Hematopoietic multipotent progenitor cell treated with erythropoietin and hydrocortisone succinate and interleukin-3 and kit ligand, for 17 days (in vitro differentiated cells): Measurements from ENCODE around the gene SPRYD7.
"Not testable (repeated sequence)": the region's sequence is repeated elsewhere in the genome, so short reads cannot be mapped to it uniquely, and the experiment has no call there.

Experiments used
- DNase-seq: peaks from one replicate; pipeline ENCODE4 v3.0.0-alpha.2; 2015; ENCODE audit warnings: low spot score

SPRYD7 gene, protein sequence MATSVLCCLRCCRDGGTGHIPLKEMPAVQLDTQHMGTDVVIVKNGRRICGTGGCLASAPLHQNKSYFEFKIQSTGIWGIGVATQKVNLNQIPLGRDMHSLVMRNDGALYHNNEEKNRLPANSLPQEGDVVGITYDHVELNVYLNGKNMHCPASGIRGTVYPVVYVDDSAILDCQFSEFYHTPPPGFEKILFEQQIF

DNA sequence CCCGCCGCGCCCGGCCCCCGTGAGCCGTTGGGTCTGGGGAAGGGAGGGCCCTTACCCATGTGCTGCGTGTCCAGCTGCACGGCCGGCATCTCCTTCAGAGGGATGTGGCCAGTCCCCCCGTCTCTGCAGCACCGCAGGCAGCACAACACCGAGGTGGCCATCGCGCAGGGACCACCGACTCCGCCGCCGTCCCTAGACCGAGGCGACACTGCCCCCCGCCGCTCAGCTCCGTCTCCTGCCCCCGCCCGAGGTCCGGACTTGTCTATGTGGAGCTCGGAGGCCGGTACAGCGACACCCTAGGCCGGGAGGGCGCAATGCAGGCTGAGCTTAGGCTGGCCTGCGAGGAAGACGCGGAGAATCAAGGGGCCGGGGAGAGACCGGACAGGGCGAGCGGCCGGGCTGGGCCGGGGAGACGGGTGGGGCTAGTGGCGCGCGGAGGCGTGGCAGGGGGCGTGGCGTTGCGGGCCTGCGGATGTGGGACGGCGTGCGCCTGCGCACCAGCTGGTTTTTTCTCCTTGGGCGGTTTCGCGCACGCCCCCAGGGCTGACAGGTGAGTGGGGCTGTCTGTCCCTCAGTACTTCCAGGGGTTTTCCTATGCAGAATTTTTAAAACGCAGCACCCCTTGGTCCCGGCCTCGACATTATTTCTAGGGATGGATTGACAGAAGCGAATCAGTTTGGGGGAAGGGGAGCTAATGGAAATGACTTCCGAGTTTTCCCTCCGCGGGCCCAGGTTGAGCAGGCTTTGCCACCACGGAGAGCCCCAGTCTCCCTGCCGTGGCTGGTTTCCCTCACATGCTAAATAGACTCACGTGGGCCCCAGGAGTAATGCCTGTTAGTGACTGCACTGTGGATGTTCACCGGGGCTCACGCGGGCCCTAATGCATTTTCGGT is at the start of gene SPRYD7:
Gene SPRYD7, minus strand, starts transcription at position 266 of the 893 bp plus-strand sequence. Its CDS starts 105 bp downstream, at position 161.
- DNase-seq: peak; percentile 97

DNA sequence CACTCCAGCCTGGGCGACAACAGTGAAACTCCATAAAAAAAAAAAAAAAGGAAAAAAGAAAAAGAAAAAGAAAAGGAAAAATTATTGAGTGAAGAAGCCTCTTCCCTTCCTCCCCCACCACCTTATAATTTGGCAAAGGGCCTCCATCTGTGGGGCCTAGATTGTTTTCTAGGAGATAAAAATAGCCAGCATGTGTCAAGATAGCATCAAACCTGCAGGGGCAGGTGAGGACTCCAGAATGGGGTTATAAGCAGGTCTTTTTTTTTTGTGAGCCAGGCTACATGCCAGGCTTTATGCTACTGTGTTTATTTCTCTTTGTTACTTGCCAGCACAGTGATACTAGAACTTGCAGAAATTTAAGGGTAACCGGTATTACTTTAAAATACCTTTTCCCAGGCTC is 49.0 kb upstream of the SPRYD7 start:
- no peak for DNase-seq

DNA sequence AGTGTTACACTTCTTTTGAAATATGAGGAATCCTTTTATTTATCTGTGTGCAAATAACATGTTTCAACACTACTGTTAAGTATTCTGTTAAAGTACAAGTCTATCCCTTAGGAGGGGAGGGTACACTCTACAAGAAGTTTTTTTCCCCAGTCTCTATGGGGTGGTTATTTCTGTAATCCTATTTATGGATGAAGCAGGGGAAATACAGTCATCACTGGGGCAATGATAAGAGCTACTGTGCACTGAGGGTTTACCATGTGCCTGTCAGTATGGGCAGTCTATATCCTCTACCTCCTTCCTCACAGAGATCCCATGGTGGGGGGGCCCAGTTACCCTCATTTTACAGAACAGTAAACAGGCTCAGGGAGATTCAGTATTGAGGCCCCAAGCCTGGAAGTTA is 44.1 kb upstream of the SPRYD7 start:
- DNase-seq: no peak

DNA sequence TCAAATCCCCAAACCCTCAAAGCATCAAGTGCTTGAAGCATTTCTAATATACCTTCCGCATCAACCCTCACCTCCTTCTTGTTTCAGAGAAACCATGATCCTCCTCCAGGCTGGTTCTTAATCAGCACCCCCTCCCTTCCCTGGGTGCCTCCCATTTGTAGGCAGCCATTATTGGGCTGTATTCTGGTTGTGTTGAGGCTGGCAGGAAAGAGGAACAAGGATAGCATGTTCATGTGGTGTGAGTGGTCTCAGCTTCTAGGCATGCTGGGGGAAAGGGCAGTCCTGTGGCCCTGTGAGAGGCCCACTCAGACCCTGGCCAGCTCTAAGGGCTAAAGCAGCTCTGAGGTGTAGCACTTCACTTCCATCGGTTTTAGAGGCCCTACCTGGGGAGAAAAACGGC is 41.9 kb upstream of the SPRYD7 start:
- no peak for DNase-seq

DNA sequence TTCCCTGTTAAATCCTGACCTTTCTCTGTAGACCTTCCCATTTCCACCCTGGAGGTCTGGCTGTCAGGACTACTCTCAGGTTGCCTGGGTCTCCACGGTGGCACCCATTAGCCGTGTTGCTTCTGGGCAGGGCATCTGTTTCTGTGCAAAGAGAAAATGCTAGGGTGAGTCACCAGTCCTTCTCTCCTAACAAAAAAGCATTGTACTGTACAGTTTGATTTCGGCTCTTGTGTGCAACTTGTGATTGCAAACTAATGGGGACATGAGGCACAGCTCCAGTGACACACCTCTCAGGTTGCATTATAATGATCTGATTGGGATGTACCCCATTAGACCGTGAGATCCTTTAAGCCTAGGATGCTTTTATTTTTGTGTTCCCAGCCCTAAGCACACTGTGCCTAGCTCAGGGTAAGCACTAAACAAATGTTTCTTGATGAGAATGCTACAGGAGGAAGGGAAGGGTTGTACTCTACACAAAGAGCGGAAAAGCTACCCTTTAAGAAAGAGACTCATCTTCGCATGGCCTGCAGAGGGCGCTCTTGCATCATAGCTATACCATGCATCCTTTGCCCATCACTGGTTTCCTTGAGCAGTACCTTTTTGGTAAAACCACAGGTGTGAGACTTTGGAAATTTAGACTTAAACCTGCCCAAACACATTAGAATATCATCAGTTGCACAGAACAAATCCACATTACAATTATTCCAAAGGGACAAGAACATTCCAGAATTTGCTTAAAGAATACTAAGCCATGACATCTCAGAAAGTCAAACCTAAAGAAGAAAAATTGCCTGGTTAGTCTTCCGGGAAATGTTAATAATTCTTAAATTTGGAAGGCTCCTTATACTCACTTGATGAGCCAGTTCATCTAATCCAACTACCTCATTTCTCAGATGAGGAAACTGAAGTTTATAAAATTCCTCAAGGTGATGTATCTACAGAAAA is 40.4 kb upstream of the SPRYD7 start:
- peak; percentile 84 for DNase-seq

DNA sequence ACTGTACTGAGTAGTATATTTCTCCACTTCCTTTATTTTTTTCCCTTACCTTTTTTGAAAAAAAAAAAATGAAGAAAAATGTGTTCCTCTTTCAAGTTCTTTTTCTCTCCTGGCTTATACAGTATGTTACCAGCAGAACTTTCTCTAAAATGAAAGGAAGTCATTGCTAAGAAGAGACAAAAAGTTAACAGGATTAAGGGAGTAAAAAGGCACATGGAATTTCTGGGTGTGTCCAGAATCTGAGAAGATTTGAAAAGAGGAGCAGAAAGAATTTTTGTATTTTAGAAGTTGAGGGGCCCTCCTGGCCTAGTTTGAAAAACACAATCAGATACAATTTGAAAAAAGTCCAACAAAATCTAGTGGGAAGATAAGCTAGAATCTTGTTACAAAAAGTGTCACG is 39.7 kb upstream of the SPRYD7 start:
- no peak for DNase-seq

DNA sequence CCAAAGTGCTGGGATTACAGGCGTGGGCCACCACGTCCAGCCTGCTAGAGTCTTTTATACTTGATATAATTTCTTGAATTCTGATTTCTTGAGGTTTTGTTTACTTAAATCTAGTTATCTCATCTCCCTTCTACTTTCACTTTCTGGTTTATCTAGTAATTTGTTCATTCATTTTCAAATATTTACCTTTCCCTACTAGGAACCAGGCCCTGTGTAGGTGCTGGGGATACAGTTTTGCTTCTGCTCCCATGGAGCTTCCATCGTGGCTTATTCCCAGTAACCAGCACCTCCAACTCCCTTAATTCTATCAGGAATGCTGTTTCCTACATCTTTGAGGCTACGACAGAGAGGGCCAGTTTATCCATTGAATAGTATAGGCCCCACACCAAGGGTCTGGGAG is 36.6 kb upstream of the SPRYD7 start:
- no peak for DNase-seq

DNA sequence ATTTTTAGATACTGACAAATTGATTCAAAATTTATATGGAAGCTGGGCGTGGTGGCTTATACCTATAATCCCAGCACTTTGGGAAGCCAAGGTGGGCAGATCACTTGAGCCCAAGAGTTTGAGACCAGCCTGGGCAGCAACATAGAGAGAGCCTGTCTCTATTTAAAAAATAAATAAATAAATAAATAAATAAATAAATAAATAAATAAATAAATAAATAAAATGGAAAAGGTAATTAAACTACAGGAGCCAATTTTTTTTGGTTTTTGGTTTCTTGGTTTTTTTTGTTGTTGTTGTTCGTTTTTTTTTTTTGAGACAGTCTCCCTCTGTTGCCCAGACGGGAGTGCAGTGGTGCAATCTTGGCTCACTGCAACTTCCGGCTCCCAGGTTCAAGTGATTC is 31.3 kb upstream of the SPRYD7 start:
- DNase-seq: no peak

DNA sequence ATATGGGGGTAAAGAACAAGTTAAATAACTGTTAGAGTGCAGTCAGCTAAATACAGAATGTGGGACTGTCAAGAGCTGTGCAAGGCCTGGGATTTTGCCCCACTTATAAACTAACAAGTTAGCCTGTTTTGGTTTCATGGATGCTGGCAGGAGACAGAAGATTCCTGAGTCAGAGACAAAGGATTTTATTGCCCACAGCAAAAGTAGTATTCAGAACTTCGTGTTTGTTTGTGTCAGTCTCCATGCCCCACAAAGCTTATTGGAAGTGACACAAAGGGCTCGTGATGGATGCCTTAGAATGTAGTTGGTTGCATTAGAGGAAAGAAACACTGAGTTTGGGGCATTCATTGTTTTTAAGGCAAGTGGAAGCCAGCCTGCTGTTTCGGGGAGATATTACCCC is 22.2 kb upstream of the SPRYD7 start:
- no peak for DNase-seq

DNA sequence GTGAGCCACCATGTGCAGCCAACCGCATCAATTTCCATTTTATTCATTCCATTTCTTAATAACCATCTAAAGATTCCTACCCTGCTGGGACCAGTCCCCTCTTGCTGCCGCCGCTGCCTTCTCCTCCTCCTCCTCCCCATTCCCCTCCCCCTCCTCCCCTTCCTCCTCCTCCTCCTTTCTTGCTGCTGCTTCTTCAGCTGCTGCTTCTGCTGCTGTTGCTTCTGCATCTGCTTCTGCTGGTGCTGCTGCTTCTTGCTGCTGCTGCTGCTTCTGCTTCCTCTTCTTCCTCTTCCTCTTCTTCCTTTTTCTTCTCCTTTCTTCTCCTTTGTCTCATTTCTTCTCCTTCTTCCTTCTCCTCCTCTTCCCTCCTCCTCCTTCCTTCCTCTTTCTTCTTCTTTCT is 20.0 kb upstream of the SPRYD7 start:
- no peak for DNase-seq

DNA sequence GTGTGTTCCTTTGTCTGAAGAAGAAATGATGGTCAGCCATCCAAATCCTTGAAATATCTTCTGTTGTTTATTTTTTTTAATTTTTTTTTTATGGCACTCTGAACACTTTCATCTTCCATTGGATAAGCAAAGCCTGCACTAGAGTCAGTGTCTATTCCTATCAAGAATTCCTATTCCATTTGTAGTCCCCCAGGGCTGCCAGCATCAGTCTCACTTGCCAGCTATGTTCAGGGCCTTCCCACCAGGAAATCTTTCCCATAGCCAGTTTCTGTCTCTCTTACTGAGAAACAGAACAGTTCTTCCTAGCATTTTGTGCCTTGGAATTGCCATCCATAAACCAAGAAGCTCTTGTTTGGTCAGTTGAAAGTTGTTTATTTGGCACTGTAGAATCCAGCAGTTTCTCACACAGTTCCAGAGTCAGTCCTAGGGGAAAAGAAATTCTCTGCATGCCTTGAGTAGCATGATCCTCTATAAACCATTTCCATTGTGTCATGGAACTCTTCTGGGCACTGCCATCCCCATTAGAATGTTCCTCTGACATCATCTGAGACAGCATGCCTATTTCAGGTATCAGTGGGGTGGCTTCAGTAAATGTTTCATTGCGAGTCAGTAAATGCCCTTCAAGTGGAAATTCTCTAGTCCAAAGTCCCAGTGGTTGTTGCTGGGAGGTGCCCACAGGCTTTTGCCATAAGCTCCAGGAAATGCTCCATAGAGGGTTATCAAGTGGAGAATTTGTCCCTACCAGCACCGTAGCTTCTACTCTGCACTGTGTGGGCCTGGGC is 18.7 kb upstream of the SPRYD7 start:
- no peak for DNase-seq

DNA sequence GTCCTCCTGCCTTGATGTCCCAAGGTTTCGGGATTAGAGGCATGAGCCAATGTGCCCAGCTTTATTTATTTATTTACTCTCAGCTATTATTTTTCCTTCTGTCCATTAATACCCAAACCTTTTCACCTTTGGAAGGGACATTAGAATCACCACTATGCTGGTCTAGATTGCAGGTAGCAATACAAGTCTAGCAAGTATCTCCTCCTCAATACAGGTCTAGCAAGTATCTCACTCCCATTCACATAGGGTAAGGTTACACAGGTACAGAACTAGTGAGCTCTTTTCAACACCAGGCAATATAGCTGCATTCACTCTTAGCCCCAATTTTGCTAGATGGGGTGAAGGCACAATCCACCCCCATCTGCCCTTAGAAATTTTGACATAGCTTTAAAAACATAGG is 17.4 kb upstream of the SPRYD7 start:
- no peak for DNase-seq

DNA sequence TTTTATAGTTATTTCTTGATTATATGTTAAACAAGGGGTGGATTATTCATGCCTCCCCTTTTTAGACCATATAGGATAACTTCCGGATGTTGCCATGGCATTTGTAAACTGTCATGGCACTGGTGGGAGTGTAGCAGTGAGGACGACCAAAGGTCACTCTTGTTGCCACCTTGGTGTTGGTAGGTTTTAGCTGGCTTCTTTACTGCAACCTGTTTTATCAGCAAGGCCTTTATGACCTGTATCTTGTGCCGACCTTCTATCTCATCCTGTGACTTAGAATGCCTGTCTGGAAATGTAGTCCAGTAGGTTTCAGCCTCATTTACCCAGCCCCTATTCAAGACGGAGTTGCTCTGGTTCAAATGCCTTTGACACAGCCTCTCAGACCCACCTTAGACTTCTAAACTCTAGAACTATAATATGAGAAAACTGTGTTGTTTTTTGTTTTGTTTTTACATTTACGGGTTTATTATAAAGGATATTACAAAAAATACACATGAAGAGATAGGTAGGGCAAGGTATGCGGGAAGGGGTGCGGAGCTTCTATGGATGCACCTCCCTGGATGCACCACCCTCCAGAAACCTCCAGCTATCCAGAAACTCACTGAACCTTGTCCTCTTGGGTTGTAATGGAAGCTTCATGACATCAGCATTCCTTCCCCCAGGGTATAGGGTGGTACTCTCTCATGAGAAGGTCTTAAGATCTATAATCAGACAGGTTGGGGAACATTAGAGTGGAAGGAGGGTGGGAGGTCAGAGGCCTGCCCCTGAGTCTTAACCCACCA is 15.8 kb upstream of the SPRYD7 start:
- no peak for DNase-seq

DNA sequence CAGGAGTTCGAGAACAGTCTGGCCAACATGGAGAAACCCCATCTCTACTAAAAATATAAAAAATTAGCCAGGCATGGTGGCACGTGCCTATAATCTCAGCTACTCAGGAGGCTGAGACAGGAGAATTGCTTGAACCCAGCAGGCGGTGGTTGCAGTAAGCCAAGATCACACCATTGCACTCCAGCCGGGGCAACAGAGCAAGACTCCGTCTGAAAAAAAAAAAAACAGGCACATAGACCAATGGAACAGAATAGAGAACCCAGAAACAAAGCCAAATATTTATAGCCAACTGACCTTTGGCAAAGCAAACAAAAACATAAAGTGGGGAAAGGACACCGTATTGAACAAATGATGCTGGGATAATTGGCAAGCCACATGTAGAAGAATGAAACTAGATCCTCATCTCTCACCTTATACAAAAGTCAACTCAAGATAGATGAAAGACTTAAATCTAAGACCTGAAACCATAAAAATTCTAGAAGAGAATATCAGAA is 12.7 kb upstream of the SPRYD7 start:
- not testable (repeated sequence) for DNase-seq

DNA sequence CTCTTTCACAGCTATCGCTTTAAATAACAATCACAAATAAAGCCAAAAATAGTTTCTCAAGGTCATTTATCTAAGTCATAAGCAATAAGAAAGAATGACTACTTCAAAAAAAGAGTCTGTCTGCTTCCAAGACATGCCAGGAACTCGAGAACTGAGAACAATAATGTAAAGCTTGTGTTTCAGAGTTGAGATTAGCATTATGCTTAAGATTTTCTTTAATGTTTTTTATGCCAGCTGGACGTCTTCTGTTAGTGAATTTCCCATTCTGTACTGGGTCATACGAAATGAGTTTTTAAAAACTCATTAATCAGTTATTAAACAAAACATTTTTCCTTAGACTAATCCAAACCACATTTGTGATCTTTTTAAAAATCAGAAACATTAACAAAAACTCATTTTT is 3.2 kb upstream of the SPRYD7 start:
- DNase-seq: no peak

DNA sequence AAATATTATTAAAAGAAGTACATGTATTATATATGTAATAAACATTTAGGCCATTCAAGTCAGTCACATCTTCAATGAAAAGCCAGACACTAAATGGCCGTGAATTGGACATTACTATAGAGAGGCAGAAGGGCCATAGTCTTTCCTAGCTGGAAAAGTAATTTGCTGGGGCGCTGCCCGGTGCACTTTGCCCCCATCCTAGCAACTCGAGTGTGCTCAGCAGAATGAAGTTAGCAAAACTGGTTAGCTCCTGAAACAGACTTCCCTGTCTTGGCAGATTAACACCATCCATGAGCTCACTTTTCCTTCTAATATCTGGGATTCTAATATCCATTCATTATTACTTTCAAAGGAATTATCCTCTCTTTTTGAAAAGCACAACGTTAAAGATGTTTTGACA is 2.8 kb upstream of the SPRYD7 start:
- DNase-seq: no peak

DNA sequence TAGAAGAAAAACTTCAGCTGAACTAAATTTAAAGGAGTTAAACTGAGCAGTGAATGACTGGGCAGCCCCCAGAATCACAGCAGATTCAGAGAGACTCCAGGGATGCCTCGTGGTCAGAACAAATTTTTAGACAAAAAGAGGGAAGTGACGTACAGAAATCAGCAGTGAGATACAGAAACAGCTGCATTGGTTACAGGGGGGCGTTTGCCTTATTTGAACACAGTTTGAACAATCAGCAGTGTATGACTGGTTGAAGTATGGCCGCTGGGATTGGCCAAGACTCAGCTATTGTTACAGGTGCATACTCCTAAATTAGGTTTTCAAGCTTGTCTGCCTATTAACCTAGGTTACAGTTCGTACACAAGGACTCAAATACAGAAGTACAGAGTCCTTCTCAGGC is 2.2 kb upstream of the SPRYD7 start:
- DNase-seq: no peak

DNA sequence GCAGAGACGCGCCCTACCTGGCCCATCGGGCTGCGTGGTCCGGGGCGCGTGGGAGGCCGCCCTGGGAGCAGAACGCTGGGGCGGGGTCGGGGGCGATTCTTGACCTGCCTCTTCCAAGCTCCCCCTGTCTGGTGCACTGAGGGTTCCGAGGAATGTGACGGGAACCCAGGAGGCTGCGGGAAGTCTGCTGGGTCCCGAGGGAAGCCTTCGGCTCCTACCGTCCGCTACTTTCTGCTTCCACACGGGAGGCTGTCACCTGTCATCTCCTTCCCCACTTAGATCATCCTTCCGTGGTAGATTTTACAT is 781 bp upstream of the SPRYD7 start:
- DNase-seq: no peak

DNA sequence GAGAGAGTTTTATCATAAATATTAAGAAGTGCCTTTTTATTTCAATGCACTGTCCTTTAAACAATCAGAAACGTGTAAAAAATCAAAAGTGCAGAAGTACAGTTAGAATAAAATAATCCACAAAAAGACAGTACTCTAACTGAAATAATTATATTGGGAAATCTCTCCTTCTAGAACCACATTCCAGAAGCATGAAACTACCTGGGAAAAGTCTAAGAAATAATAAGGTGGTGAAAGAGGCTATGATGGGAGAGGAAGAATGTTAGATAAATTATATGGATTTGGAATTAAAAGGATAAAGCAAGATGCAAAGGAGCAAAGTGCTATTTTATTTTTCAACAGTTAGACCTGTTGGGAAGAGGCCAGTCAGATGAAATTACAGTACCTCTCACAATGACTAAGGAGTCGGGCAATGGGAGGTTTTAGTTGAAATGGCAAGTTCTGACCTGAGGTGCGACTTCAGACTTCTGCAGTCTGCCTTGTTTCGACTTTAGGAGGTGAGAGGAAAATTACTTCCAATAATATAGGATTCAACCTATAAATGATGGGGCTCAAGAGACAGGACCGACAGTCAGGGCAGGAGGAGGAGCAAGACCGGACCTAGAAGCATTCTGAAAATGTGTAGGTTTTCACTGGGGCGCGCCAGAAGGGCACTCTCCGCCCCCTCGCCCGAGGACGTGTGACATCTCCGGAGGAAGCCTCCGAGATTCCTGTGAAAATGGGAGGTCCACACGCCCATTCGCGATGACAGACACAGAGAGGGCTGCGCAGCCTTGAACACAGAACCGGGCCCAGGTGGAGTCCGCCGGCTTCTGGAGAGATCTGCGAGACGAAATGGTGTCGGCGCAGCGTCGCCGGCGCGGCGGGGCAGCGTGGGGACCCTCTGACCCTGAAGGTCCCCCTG is 717 bp downstream of the SPRYD7 start:
- peak; percentile 50 for DNase-seq

DNA sequence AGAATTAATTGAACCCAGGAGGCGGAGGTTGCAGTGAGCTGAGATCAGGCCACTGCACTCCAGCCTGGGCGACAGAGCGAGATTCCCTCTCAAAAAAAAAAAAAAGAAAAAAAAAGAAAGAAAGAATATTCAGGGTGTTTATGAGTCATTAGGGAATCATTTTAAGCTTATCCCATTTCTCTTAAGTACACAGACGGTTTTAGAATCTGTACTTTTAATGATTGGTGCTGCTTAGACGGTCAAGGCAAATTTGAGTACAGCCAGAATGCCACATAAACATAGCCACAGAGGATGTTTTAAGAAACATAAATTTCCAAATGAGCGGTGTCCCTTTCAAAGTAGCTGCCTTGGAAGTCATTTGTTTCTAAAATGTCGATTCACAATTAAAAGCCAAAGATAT is 2.6 kb downstream of the SPRYD7 start:
- DNase-seq: no peak
